Neural progenitor cell (in vitro differentiated cells): ENCODE results near the gene MBD4.

Experiments
- CTCF ChIP-seq: fragments of 200-600 bp; sonication (generic); IDR thresholded peaks from 2 replicates; pipeline ENCODE4 v1.5.1; 2017; ENCODE audit warnings: antibody characterized with exemption, mild to moderate bottlenecking
- EZH2 ChIP-seq: fragments of 200-600 bp; sonication (generic); IDR thresholded peaks from 2 replicates; pipeline ENCODE4 v1.6.1; 2017; ENCODE audit warnings: antibody characterized with exemption, mild to moderate bottlenecking, moderate library complexity
- EZH2phosphoT487 ChIP-seq: fragments of 200-600 bp; sonication (generic); IDR thresholded peaks from 2 replicates; pipeline ENCODE4 v1.6.1; 2017; ENCODE audit warnings: antibody characterized with exemption

- TF ChIP-seq CTCF = no peak
- no peak for TF ChIP-seq EZH2
- no peak for TF ChIP-seq EZH2phosphoT487
Measured at GRCh38 chr3:129387487-129387886, 52.3 kb downstream of the MBD4 start.
